ENCODE data around the gene PIK3R6. TPM values are rescaled to one million over a fixed set of nuclear protein-coding genes. Genes with fewer than 3 reads are reported as not detected.
"Not testable (repeated sequence)": the region's sequence is repeated elsewhere in the genome, so short reads cannot be mapped to it uniquely, and the experiment has no call there.

The PIK3R6 gene
- total RNA-seq, 4 donors from 2014 or later = 0.55 to 1.4 TPM; not detected in 2

- H3K27ac ChIP-seq = no peak overlapping the region
- no peaks in the 10 kb centered on the region for H3K9me3 ChIP-seq
- H3K4me1 ChIP-seq = no peaks in the 10 kb centered on the region
- WGBS, 2 donors (ENCODE audit: low coverage in 1 of 2) = 20 to 39% methylated on average over 6 to 14 of the region's 14 CpGs
- peaks cover 3% of the 10 kb centered on the region for H3K27me3 ChIP-seq
- in situ Hi-C loops (cut with MboI; ENCODE audit: low pct_ligation_motif_present in 1 of 4, low pct_unique_long_range_greater_than_20kb in 1 of 4, low sequenced_read_pairs in 3 of 4) (no loop called here), intact Hi-C loops (cut with DNase I; ENCODE audit: low total_unique reads) (no loop called here)
- no peak for TF ChIP-seq POLR2AphosphoS5 (IDR thresholded peaks at IDR 0.05)
- TF ChIP-seq EP300 (IDR thresholded peaks at IDR 0.05; ENCODE audit: low read depth) = no peak
- TF ChIP-seq POLR2A (IDR thresholded peaks at IDR 0.05) = no peak
- no peak for TF ChIP-seq CTCF (IDR thresholded peaks at IDR 0.05)
- no peak overlapping the region for H3K4me3 ChIP-seq
- no peak for DNase-seq
- no peaks in the 10 kb centered on the region for H3K36me3 ChIP-seq
These were observed 10.5 kb downstream of the PIK3R6 start for GRCh38 chr17:8856869-8857575.

GRCh38 chr17:8856205-8856603 is 11.3 kb downstream of the PIK3R6 start:
- DNase-seq; H3K36me3 ChIP-seq; H3K4me1 ChIP-seq; intact Hi-C loops (cut with DNase I; ENCODE audit: low total_unique reads); H3K27me3 ChIP-seq; in situ Hi-C loops (cut with MboI; ENCODE audit: low pct_ligation_motif_present in 1 of 4, low pct_unique_long_range_greater_than_20kb in 1 of 4, low sequenced_read_pairs in 3 of 4); H3K27ac ChIP-seq; H3K9me3 ChIP-seq; H3K4me3 ChIP-seq: not testable (repeated sequence)
- WGBS, 2 donors (ENCODE audit: low coverage in 1 of 2) = 62 to 80% methylated on average over 2 to 6 of the region's 6 CpGs

GRCh38 chr17:8855477-8856204 is 11.8 kb downstream of the PIK3R6 start:
- in situ Hi-C loops (cut with MboI; ENCODE audit: low pct_ligation_motif_present in 1 of 4, low pct_unique_long_range_greater_than_20kb in 1 of 4, low sequenced_read_pairs in 3 of 4) = no loop called here
- no peaks in the 10 kb centered on the region for H3K9me3 ChIP-seq

GRCh38 chr17:8851600-8851999 is 15.9 kb downstream of the PIK3R6 start:
- Histone ChIP-seq H3K9me3 (no peaks in the 10 kb centered on the region), H3K4me3 (no peak overlapping the region), H3K36me3 (no peaks in the 10 kb centered on the region), H3K27ac (no peak overlapping the region), H3K27me3 (no peaks in the 10 kb centered on the region), H3K4me1 (no peaks in the 10 kb centered on the region)
- no peak for DNase-seq
- intact Hi-C loops (cut with DNase I; ENCODE audit: low total_unique reads) (no loop called here), in situ Hi-C loops (cut with MboI; ENCODE audit: low pct_ligation_motif_present in 1 of 4, low pct_unique_long_range_greater_than_20kb in 1 of 4, low sequenced_read_pairs in 3 of 4) (no loop called here)
- WGBS, 2 donors (ENCODE audit: low coverage in 1 of 2) = 80 to 85% methylated on average over 5 of the region's 5 CpGs
- TF ChIP-seq POLR2A (IDR thresholded peaks at IDR 0.05) (no peak), EP300 (IDR thresholded peaks at IDR 0.05; ENCODE audit: low read depth) (no peak), CTCF (IDR thresholded peaks at IDR 0.05) (no peak), POLR2AphosphoS5 (IDR thresholded peaks at IDR 0.05) (no peak)

More at GRCh38 chr17:8855477-8856204, 11.8 kb downstream of the PIK3R6 start:
- Histone ChIP-seq H3K27ac (no peak overlapping the region), H3K36me3 (no peaks in the 10 kb centered on the region), H3K4me1 (no peaks in the 10 kb centered on the region), H3K27me3 (peaks cover 3% of the 10 kb centered on the region), H3K4me3 (no peak overlapping the region)
- TF ChIP-seq POLR2AphosphoS5 (IDR thresholded peaks at IDR 0.05) (no peak), POLR2A (IDR thresholded peaks at IDR 0.05) (no peak), EP300 (IDR thresholded peaks at IDR 0.05; ENCODE audit: low read depth) (no peak), CTCF (IDR thresholded peaks at IDR 0.05) (no peak)
- intact Hi-C loops (cut with DNase I; ENCODE audit: low total_unique reads) = no loop called here
- WGBS, 2 donors (ENCODE audit: low coverage in 1 of 2) = 69 to 88% methylated on average over 4 to 17 of the region's 17 CpGs
- DNase-seq = no peak

All from transverse colon (tissue), 4 donors.